ENCODE measurements around the gene CCL2.

CCL2 gene

DNA sequence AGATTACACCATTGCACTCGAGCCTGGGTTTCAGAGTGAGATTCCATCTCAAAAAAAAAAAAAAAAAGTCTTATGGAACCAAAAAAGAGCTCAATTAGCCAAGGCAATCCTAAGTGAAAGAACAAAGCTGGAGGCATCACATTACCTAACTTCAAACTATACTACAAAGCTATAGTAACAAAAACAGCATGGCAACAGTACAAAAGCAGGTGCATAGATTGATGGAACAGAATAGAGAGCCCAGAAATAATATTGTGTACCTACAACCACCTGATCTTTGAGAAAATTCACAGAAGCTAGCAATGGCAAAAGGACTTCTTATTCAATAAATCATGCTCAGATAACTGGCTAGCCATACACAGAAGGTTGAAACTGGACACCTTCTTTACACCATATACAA, 24.7 kb upstream of the CCL2 start:
- Histone ChIP-seq H3K4me1 (peaks cover 7 to 19% (median 12%) of the 10 kb centered on the region in 4 donors), H3K36me3 (no peaks in the 10 kb centered on the region), H3K9me3 (no peaks in the 10 kb centered on the region), H3K27ac (no peak overlapping the region), H3K4me3 (no peak overlapping the region), H3K27me3 (no peaks in the 10 kb centered on the region)
- no peak for DNase-seq
- TF ChIP-seq, protein P1, sequence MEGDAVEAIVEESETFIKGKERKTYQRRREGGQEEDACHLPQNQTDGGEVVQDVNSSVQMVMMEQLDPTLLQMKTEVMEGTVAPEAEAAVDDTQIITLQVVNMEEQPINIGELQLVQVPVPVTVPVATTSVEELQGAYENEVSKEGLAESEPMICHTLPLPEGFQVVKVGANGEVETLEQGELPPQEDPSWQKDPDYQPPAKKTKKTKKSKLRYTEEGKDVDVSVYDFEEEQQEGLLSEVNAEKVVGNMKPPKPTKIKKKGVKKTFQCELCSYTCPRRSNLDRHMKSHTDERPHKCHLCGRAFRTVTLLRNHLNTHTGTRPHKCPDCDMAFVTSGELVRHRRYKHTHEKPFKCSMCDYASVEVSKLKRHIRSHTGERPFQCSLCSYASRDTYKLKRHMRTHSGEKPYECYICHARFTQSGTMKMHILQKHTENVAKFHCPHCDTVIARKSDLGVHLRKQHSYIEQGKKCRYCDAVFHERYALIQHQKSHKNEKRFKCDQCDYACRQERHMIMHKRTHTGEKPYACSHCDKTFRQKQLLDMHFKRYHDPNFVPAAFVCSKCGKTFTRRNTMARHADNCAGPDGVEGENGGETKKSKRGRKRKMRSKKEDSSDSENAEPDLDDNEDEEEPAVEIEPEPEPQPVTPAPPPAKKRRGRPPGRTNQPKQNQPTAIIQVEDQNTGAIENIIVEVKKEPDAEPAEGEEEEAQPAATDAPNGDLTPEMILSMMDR (IDR thresholded peaks at IDR 0.05) = no peak
- intact Hi-C loops (cut with DNase I; ENCODE audit: low total_unique reads) = no loop called here

DNA sequence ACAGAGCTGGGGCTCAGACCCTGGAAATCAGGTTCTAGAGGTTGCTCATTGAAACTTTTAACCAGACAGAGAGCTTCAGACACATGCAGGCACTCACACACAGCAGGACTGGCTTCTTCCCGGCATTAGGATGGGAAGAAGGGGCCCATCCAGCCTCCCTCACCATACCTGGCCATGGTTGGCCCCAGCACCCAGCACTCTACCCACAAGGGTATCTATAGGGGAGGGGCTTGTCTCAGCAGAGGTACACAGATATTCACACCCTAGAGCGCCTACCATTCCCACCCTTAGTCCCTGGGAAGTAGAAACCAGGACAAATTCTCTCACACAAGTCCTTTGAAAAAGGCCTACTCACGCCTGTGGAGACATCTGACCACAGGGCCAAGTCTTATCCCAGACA, 20.5 kb upstream of the CCL2 start:
- no peaks in the 10 kb centered on the region for H3K27me3 ChIP-seq
- no peaks in the 10 kb centered on the region for H3K9me3 ChIP-seq
- no peak overlapping the region for H3K4me3 ChIP-seq
- no peaks in the 10 kb centered on the region for H3K36me3 ChIP-seq
- peak overlapping the region; percentile 41 to 63 for H3K27ac ChIP-seq
- TF ChIP-seq, protein P1 (IDR thresholded peaks at IDR 0.05) = no peak
- H3K4me1 ChIP-seq = peaks cover 7 to 37% (median 21%) of the 10 kb centered on the region in 4 donors
- no peak for DNase-seq
- intact Hi-C loops (cut with DNase I; ENCODE audit: low total_unique reads) = loop anchor here (5.0 kb wide), 1 partner anchor 32 kb away; no protein-coding TSS in a partner anchor

DNA sequence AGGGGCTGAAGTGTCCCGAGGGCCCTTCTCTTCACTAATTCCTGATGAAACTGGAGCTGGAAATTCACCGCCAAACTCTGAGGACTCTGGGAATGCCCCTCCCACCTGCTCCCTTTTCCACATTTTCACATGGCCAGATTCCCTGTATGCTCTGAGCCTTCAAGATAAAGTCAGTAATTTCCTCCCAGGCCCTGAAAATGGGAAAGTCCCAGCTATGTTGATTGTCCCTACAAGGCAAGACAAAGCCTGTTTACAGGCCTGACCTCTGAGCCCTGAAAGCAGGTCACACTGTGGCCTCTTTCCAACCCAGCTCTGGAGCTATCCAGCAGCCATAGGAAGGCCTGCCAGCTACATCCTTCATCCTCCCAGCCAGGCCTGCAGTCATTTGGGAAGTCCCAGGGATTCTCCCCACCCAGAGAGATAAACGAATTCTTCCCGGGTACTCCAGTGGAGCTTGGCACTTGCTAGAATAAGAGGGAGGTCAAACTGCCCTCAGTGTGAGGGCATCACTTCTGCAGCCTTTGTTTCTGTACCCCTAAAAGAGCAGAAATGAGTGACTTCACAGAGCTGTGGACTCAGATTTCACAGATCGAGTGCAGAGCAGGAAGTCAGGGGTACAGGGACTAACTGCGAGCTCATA, 19.6 kb upstream of the CCL2 start:
- H3K27ac ChIP-seq = peak overlapping the region; percentile 41 to 63
- H3K27me3 ChIP-seq = no peaks in the 10 kb centered on the region
- TF ChIP-seq, protein P1 (IDR thresholded peaks at IDR 0.05) = no peak
- peaks cover 7 to 40% (median 22%) of the 10 kb centered on the region in 4 donors for H3K4me1 ChIP-seq
- intact Hi-C loops (cut with DNase I; ENCODE audit: low total_unique reads) = loop anchor here (5.0 kb wide), 1 partner anchor 33 kb away; no protein-coding TSS in a partner anchor
- no peaks in the 10 kb centered on the region for H3K36me3 ChIP-seq
- no peak overlapping the region for H3K4me3 ChIP-seq
- H3K9me3 ChIP-seq = no peaks in the 10 kb centered on the region
- DNase-seq = peak; percentile 68 to 79

DNA sequence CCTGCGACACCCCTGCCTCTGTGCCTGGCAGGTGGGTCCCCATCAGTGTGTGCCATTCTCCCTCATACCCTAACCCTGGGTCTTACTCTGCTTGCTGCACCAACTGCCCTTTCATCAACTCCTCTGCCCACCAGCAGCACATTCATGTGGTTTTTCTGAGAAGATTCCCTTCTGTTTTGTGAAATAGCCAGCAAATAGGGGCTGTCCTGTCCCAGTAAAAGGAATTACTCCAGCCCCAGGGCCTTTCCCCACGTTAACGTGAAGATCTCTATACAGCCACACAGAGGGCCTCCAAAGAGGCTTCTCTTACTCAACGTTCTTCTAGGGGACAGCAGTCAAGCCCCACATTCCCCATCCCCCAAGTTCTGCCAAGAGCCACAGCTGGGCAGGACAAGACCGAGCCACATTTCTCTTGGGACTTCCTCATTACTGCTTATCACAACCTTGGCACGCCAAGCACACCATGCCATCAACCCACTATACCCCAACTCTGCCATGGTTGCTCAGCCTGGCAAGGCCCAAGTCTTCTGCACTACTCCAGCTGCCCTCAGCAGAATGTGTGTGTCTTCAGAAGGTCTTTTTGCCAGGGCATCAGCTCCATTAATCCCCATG, 18.7 kb upstream of the CCL2 start:
- H3K27ac ChIP-seq = peak overlapping the region in 1 of 2 donors; percentile 63

DNA sequence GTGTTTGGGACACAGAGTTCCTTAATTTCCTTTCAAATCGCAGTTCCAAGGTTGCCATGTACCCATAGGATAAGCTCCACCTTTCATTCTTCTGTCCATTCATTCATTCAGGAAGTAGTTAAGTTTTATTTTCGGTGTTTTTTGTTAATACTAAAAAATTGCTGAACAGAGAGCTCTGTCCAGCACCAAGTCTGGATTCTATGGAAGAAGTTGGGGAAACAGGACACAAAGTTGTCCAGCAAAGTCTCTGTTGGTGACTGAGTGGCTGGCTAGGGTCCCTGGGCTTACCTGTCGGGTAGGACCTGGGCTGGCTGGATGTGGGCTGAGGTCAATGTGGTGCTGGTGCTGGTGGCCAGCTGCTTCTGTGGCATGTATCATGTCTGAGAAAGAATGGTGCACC, 17.6 kb upstream of the CCL2 start:
- intact Hi-C loops (cut with DNase I; ENCODE audit: low total_unique reads) = loop anchor here (5.0 kb wide), 1 partner anchor 35 kb away; no protein-coding TSS in a partner anchor
- TF ChIP-seq, protein P1 (IDR thresholded peaks at IDR 0.05) = no peak
- no peak overlapping the region for H3K27ac ChIP-seq
- DNase-seq = no peak
- H3K4me3 ChIP-seq = no peak overlapping the region
- H3K27me3 ChIP-seq = no peaks in the 10 kb centered on the region
- no peaks in the 10 kb centered on the region for H3K9me3 ChIP-seq
- H3K4me1 ChIP-seq = peaks cover 7 to 49% (median 29%) of the 10 kb centered on the region in 4 donors
- no peaks in the 10 kb centered on the region for H3K36me3 ChIP-seq

More for the DNA sequence above, 18.7 kb upstream of the CCL2 start:
- Histone ChIP-seq H3K36me3 (no peaks in the 10 kb centered on the region), H3K9me3 (no peaks in the 10 kb centered on the region), H3K27me3 (no peaks in the 10 kb centered on the region), H3K4me1 (peaks cover 7 to 49% (median 27%) of the 10 kb centered on the region in 4 donors), H3K4me3 (no peak overlapping the region)
- DNase-seq = no peak
- TF ChIP-seq, protein P1 (IDR thresholded peaks at IDR 0.05) = no peak
- intact Hi-C loops (cut with DNase I; ENCODE audit: low total_unique reads) = loop anchor here (5.0 kb wide), 1 partner anchor 34 kb away; no protein-coding TSS in a partner anchor
